Measurements from ENCODE around the gene PCSK6. TPM values are rescaled to one million over a fixed set of nuclear protein-coding genes. Genes with fewer than 3 reads are reported as not detected.
A peak's percentile ranks its signal among the peaks of the same experiment; 100 is the strongest.

PCSK6 gene
- total and polyA plus RNA-seq, 2 of the 8 experiments (the other 6 are each of a cell fraction or from before 2014, with no cell fraction given): 1.9 to 4.0 TPM

- Histone ChIP-seq H3K4me3 (ENCODE audit: extremely low read depth in 1 of 4, insufficient read depth in 2 of 4, low read depth in 3 of 4, low read length in 4 of 4) (no peak overlapping the region), H3K23ac (ENCODE audit: insufficient read length) (no peak overlapping the region), H3K27me3 (replicated peaks in 1 of 4; ENCODE audit: control insufficient read depth in 3 of 4, extremely low read depth in 1 of 4, insufficient read depth in 3 of 4, low read length in 3 of 4) (no peaks in the 10 kb centered on the region; a peak in 1 of 7 replicates), H3K4me1 (replicated peaks in 1 of 4; ENCODE audit: control insufficient read depth in 3 of 4, insufficient read depth in 4 of 4, low read length in 3 of 4) (peaks cover 0 to 6% (median 0%) of the 10 kb centered on the region in 4 experiments; a peak in 3 of 7 replicates), H3K9me3 (ENCODE audit: insufficient read depth in 2 of 2, low read depth in 1 of 2, low read length in 1 of 2) (no peaks in the 10 kb centered on the region), H3K79me1 (ENCODE audit: low read depth, low read length) (no peaks in the 10 kb centered on the region), H4K5ac (ENCODE audit: insufficient read length, low read depth, low read length) (no peak overlapping the region), H2BK20ac (ENCODE audit: low read length) (no peak overlapping the region), H3K14ac (ENCODE audit: insufficient read length) (no peak overlapping the region), H3K9ac (replicated peaks in 1 of 4; ENCODE audit: extremely low read depth in 1 of 4, low read depth in 3 of 4, low read length in 3 of 4) (no peak overlapping the region), H3K23me2 (ENCODE audit: low read depth, low read length) (no peaks in the 10 kb centered on the region), H3K4me2 (ENCODE audit: insufficient read depth in 1 of 2, low read depth in 2 of 2, low read length in 2 of 2) (0 out of 4 replicates have a peak overlapping the region, but pooled peaks of 1 of the 2 experiments have one; percentile 7), H3K4ac (replicated peaks; ENCODE audit: insufficient read length, low read depth, low read length) (no peak overlapping the region), H2BK5ac (ENCODE audit: low read depth, low read length) (no peak overlapping the region), H4K8ac (ENCODE audit: extremely low read depth, insufficient read depth, low read length) (no peak overlapping the region), H3K18ac (ENCODE audit: extremely low read depth, low read length) (no peak overlapping the region), H4K20me1 (replicated peaks in 1 of 2; ENCODE audit: control insufficient read depth in 1 of 2, insufficient read depth in 2 of 2, low read length in 2 of 2) (no peaks in the 10 kb centered on the region), H3K56ac (replicated peaks; ENCODE audit: insufficient read length, low read depth, low read length) (no peak overlapping the region), H2BK120ac (replicated peaks; ENCODE audit: low read depth, low read length) (no peak overlapping the region), H3K27ac (ENCODE audit: low read depth, low read length) (no peak overlapping the region), H2BK12ac (ENCODE audit: low read depth, low read length) (no peak overlapping the region), H2AK5ac (ENCODE audit: low read depth, low read length) (0 out of 2 replicates have a peak overlapping the region, but pooled peaks have one; percentile 44), H3K36me3 (ENCODE audit: control insufficient read depth in 2 of 4, insufficient read depth in 4 of 4, low read length in 3 of 4) (no peaks in the 10 kb centered on the region), H3K79me2 (ENCODE audit: control insufficient read depth in 1 of 2, insufficient read depth in 2 of 2, low read length in 2 of 2) (no peaks in the 10 kb centered on the region), H4K91ac (replicated peaks; ENCODE audit: insufficient read length, low read length) (no peak overlapping the region), H2AFZ (ENCODE audit: low read length) (no peak overlapping the region), H2BK15ac (ENCODE audit: low read length) (no peak overlapping the region)
- no peak for DNase-seq (ENCODE audit: low read depth in 1 of 2, low spot score in 2 of 2)
- FAIRE-seq: no peak
- CTCF ChIA-PET (ENCODE audit: partially characterized antibody): interaction anchor here (0.9 to 1.4 kb wide), 3 partner anchors 22 to 176 kb away, joined by 3 to 4 read pairs (median 3); no protein-coding TSS in a partner anchor
- WGBS, 2 experiments (ENCODE audit: extremely low coverage in 1 of 2, insufficient coverage in 1 of 2, insufficient read length in 1 of 2, insufficient replicate concordance in 2 of 2, low coverage in 1 of 2, low lambda C conversion rate in 2 of 2, missing lambda C conversion rate in 1 of 2): 86% methylated on average over 23 of the region's 23 CpGs; no CpG with 5 or more reads in 1 of the 2 experiments
- POLR2A ChIA-PET (ENCODE audit: partially characterized antibody): no interaction called here
- no peak for TF ChIP-seq POU5F1 (IDR thresholded peaks at IDR 0.05; ENCODE audit: low read depth, low read length)
- TF ChIP-seq SIRT6 (IDR thresholded peaks at IDR 0.05; ENCODE audit: low read length): no peak
- TF ChIP-seq KDM1A (IDR thresholded peaks at IDR 0.05; ENCODE audit: borderline replicate concordance, low read length): no peak
- TF ChIP-seq PHF8 (conservative IDR thresholded peaks at IDR 0.05; ENCODE audit: low read depth, low read length): no peak
- TF ChIP-seq TEAD4 (IDR thresholded peaks at IDR 0.05; ENCODE audit: low read depth, low read length): no peak
- no peak for TF ChIP-seq EGR1 (IDR thresholded peaks at IDR 0.05; ENCODE audit: borderline replicate concordance, low read depth, low read length)
- no peak for TF ChIP-seq MAX (IDR thresholded peaks at IDR 0.05)
- no peak for TF ChIP-seq CHD1 (IDR thresholded peaks at IDR 0.05; ENCODE audit: low read depth, low read length)
- TF ChIP-seq KDM5A (IDR thresholded peaks at IDR 0.05; ENCODE audit: low read length): no peak
- TF ChIP-seq TAF1 (IDR thresholded peaks at IDR 0.05; ENCODE audit: low read depth, low read length): no peak
- no peak for TF ChIP-seq SUZ12 (IDR thresholded peaks at IDR 0.05; ENCODE audit: low read length)
- TF ChIP-seq EP300 (IDR thresholded peaks at IDR 0.05; ENCODE audit: borderline replicate concordance in 1 of 2, low read depth in 2 of 2, low read length in 2 of 2): no peak
- TF ChIP-seq FOSL1 (IDR thresholded peaks at IDR 0.05; ENCODE audit: insufficient read depth, low read depth, low read length): no peak
These were observed 8.7 kb downstream of the PCSK6 start for GRCh38 chr15:101480613-101481380.

Measured in H1 (cell line).